NCI-H226 (cell line): Measurements from ENCODE around the gene FIGN.

Experiments
- DNase-seq: peaks from one replicate; pipeline ENCODE4 v3.0.0-alpha.2; 2015

Gene FIGN

DNA sequence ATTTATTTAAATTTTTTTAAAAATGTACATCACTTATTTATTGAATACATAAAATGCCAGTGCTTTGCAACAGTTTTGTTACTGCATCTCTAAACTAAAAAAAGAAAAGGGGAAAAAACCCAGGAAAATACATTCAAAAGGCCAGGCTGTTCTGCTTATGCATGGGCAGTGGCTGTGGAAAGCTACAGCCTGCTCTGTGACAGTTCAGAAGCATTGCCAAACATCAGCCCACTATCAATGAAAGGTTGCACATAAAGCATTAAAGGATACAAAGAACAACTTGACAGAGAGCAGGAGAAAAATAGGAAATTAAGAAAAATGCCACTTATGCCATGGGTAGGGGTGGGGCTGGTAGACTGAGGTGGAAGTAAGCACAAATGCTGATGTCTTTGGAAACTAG is 128.2 kb downstream of the FIGN start:
- no peak for DNase-seq

DNA sequence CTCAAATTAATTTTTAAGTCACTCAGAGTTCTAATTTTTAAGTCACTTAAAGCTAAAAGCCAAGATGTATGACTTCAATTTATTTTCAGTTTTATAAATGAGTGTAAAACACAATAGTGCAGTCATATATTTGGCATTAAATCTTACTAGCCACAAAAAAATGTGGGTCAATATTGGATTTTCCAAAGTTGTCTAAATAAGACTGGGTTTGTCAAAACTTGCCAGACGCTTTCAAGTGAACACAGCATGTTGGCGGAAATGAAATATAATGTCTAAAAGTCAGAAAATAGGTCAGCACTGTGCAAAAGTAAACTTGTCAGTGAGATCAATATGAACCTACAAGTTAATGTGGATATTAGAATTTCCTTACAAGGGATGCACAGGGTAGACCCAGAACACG is 128.9 kb downstream of the FIGN start:
- no peak for DNase-seq

DNA sequence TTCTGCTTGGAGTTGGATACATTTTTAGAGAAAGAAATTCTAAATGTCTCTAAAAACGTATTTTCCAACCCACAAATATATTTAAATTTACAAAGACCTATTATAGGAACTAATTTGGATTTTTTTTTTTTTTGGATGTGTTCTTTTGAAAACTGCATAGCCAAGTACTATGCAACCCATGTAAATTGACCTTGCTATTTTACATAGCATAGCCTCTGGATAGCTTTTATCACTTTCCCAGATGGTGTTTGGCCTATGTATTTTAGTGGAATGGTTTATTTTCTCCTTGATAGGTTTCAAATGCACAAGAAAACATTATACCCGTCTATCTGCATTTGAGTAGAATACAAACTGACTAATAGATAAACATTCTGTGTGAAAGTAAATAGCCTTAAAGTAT is 130.0 kb downstream of the FIGN start:
- DNase-seq = no peak

DNA sequence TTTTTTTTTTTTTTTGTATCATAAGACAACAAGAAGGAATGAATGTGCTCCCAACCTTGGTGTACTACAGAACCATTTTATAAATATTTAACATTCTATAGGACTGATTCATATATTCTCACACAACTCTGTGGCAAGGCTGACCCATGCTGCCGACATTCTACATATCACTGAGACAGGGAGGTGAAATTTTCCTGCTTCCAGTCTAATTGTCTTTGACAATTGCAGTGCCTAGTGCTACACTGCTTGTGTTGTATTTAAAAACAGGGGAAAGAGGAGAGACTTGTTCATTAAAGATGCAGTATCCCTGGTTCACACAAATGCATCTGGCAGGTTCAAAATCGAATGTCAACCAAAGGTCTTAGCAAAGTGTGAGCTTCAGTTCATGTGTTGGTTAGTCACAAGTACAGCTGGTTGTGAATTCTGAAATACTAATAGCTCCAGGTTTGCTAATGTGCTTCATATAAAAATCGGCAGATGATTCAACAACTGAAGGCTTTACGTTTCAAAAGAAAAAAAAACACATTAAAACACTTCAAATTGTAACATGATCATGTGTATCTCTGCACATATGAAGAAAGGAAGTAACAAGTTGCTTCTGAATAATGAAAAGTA is 130.8 kb downstream of the FIGN start:
- DNase-seq = peak; percentile 33

DNA sequence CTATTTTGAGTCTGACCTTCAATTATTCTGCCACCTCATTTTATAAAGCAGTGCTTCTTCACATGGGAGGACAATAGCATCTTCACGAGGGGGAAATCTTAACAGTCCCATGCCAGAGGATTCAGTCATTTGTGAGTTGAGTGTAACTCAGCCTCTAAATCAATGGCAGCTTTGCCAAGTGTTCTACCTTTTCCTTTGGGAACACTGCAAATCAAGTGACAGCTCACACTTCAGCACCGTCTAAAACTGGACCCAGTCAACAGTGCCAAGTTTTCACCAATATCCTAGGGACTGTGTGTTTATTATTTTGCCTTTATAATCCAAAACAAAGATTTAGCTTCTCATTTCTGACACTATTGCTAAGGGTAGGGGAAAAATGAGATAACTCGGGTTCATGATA is 133.6 kb downstream of the FIGN start:
- no peak for DNase-seq

DNA sequence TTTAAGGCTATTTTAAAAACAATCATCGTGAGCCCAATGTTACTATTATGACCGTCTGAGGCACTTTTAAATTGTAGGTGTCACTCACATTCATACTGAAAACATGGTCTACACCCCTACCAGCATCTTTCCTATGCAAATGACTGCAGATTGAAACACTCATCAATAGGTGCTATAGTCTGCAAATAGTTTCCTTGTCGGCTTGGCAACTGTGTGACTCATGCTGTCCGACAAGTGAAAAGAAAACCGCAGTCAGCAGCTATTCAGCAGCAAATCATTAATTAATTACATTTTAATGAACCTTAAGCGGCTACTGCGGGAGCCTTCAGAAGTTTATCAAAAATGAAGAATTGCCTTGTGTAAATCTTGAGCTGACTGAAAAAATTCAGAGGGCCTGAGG is 134.4 kb downstream of the FIGN start:
- DNase-seq = no peak

DNA sequence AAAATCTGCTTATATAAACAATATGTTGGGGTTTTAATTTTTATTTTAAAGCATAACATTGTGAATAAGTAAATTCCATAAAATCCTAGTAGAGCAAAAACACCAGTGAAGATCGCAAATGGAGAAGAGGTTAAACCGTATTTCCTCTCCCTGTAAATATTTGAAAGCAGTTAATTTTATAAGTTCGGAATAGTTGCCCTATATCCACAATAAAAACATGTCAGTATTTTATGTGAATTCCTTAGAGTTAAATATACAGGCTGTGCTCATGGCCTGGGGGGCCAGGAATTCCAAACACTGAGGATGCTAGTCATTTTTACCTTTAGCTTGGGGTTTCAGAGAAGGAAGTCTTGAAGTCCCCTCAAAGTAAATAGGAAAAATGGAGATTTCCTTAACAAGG is 135.0 kb downstream of the FIGN start:
- DNase-seq = no peak

DNA sequence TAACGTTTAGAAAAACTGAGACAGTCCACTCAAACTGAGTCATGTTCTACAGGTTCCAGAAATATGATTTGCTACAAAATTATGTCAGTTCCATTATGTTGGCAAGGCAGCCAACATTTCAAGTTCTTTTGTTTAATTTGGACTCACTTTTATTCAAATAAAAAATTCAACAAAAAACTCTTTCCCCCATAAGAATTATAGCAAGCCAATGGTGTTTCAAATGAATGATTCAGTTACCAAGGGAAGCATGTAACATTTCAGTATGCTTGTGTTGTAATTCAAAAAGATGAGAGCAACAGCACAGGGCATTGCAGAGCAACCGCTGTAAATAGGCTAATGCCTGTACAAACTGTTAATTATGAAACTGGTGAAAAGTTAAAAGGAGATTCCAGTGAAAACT is 140.8 kb downstream of the FIGN start:
- no peak for DNase-seq

DNA sequence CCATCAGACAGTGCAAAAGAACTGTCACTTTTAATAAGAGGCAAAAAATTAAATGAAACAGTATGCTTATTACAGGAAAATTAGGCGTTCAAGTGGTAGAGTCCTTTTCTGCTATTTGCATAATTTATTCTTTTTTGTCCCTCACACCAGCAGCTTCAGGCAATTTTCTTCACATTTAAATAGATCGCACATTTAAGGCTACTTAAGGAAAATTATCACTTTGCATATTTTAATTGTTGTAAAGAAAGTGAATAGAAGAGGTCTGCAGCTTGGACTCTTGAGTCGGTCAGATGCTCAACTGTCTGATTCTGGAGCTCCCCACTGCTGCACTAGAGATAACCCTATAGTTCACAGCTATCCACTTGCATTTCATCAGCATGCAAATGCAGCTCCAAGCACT is 141.3 kb downstream of the FIGN start:
- DNase-seq = no peak

DNA sequence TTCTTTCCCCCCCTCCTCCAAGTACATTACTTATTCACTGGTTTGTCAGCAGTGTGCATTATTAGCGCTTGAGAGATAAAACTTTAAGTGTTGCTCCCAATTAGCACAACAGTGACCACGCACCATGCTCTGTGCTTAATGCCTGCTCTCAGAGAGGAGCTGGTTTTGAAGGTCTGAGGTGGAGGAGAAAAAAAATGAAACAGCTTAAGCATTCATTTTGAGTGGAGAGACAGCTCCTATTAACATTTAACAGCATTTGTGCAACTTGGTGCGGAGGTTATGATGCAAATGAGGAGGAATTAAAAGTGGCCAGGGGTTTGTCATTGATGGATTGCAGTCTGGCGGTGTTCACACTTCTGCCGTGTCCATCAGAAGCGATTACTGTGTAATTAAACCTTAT is 141.8 kb downstream of the FIGN start:
- DNase-seq = no peak

DNA sequence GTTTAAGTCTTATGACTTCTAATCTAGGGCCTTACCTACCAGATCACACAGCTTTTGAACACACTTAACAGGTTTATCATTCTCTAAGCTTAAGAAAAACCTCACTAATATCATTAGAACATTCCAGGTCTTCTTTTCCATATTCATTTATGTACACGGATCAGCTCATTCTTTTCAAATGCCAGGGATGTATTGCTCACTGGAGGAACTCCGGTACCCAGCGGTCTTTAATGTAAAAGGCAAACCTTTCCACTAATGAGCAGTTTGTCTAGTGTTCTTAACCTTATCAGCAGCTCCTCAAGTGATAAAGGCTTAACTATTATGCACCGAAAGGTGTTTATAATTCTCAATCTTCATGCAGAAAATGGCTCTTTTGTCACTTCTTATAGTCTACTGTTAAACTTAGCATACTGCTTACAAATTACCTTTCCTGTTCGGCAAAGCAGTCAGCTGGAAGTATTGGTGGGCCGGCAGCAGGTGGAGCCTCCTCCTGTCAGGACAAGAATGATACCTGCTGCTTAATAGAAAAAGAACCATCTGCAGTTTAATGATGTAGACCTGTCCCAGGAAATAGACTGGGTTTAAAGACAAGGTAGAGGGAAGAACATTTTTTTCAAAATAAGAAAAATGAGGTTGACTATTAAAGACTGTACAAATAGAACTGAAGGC is 142.7 kb downstream of the FIGN start:
- no peak for DNase-seq

DNA sequence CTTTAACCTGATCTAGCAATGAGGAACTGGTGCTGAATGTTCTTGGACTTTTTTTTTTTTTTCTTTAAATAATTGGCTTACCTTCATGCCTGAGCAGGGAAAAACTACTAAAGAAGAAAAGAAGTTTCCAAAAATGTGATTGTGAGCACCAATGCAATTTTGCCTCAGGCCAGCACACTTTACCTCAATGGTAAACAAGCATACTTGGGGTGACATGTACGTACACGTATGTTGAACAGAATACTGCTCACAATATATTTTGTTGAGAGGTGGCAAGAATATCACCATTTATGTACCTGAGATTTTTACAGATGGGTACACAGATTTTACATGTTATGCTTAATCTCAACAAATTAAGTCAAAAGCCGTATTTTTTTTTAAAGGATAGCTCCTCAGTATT is 144.3 kb downstream of the FIGN start:
- no peak for DNase-seq

DNA sequence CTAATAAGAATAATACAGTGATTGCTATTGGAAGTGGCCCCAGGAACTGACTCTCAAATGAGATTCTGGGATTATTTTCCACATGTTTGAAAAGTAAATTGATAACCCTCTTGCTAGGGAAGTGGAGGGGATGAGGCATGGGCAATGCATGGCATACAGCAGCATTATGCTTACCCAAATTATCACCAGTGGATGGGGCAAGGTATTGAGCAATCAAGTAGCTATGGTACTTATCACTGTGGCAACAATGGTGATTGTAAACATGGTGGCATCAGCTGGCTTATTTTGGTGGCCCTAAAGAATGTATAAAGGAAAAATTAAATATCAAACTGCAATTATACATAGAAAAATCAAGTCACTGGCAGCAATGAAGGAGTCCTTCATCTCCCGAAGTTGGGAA is 155.1 kb downstream of the FIGN start:
- DNase-seq = no peak

DNA sequence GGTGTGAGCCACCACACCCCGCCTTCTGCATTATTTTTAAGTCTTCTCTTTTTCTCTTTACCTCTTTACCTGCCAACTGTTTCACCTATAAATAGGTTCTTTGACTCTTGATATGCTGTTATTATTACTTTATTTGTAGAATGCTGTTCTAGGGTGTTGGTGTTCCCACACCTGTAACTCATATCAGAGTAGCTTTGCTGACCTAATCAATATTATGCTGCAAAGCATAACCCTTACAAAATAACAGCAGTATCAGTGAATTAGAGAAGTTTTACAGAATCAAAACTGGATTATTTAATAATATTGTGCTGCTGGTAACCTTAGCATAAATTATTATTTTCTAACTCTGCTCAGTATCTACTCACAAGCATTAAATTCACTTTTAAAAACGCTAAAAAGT is 161.5 kb downstream of the FIGN start:
- DNase-seq = no peak

DNA sequence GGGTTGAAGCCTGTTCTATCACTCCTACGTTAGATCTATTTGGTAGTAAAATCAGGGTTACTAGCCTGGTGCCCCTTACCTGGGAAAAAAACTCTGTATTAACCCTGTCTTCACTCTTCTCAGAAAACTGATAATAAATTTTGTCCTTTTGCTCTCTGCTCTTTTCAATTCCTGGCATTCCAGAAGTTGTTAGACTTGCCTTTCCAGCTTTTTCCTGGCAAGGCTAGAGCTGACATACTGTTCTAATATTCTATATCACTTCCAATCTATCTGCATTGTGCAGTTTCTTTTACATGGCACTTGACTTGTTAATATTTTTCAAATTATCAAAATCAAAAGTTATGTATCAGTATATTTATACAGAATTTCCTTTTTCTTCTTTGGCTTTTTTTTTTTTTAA is 162.2 kb downstream of the FIGN start:
- DNase-seq = no peak

DNA sequence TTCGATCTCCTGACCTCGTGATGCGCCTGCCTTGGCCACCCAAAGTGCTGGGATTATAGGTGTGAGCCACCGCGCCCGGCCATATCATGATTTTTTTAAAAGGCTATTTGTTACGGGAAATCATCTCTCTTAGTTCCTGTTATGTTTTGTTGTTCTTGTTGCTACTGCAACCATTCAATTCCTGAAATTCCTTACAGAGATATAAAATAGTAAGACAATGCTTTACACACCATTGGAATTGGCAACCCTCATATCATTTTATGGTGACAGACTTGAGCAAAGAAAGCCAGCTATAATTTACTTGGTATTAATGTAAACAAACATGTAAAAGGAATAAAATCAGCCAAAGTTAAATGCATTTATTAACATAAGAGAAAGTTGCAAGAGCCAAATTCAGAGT is 163.0 kb downstream of the FIGN start:
- DNase-seq = no peak

DNA sequence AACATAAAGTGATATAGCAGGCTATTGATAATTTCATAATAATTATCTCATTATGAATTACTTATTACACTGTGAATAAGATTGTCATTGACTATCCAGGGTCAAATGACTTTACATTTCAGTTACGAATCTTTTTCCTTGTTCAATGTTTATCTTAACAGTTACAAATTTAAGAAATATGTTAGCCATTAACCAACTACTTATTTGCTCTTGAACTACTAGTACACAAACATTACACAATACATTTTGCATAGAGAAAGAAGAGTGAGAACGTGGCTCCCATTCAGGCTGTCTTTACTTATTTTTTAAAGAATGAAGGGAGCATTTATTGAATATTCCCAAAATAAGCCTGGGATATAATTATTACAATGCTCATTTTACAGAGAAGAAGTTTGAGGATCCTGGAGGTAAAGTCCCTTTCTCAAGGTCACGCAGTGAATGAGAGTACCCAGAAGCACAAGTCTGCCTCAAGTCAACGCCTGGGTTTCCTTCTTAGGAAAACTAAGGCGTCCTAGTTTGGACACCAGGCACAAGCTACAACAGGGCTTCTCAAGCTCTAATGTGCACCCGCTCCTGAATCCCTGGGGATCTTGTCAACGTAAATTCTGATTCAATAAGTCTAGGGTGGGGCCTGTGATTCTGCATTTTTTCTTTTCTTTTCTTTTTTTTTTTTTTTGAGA is 164.2 kb downstream of the FIGN start:
- no peak for DNase-seq

DNA sequence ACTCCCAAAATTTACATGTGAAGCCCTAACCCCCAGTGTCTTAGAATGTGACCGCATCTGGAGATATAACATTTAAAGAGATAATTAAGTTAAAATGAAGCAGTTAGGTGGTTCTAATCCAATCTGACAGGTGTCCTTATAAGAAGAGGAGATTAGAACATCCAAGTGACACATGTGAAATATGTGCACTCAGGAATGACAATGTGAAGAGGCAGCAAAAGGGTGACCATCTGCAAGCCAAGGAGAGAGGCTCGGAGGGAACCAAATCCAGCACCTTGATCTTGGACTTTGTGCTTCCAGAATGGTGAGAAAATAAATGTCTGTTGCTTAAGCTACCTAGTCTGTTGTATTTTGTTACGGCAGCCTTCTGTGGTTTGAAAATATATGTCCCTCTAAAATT is 165.4 kb downstream of the FIGN start:
- DNase-seq = no peak

DNA sequence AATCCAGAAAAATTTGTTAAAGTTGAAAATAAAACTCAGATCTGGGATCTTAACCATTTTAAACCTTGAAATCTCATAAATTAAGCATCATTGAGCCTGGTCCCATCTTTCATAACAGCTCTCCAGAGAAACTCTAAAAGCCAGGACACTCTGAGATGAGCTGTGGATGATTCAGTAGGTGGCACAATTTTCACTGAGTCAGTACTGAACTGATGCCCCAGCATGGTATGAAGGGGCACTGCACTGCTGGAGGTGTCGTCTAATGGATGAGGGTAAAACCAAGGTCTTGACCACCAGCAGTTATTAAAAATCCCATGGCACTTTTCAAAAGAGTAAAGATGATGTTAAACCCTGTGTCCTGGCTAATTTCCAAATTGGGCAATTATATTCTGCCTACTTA is 170.6 kb downstream of the FIGN start:
- DNase-seq = no peak

DNA sequence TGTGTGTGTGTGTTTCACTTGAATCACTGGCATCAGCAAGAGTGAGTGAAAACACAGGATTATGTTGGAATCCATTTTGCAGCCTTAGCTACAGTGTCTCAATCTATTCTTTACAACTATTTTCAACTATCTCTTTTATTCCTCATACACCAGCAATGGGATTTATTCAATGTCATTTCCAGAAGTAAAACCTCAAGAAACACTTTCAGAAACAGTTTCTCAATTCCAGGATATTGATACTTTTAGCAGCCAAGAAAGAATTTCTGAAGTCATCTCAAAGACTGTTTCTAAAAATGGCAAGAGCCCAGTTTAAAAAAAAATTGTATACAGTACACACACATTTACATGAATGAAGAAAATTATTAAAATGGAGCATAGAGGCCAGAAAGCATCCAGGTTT is 171.6 kb downstream of the FIGN start:
- DNase-seq = no peak

DNA sequence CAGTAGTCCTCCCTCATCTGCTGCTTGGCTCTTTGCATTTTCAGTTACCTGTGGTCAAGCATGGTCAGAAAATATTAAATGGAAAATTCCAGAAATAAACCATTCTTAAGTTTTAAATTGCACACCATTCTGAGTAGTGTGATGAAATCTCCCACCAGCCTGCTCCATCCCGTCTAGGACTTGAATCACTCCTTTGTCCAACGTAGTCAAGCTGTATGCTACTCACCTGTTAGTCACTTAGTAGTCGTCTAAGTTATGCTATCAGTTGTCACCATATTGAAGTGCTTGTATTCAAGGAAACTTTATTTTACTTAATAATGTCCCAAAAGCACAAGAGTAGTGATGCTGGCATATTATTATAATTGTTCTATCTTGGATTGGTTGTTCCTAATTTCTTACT is 172.5 kb downstream of the FIGN start:
- no peak for DNase-seq

DNA sequence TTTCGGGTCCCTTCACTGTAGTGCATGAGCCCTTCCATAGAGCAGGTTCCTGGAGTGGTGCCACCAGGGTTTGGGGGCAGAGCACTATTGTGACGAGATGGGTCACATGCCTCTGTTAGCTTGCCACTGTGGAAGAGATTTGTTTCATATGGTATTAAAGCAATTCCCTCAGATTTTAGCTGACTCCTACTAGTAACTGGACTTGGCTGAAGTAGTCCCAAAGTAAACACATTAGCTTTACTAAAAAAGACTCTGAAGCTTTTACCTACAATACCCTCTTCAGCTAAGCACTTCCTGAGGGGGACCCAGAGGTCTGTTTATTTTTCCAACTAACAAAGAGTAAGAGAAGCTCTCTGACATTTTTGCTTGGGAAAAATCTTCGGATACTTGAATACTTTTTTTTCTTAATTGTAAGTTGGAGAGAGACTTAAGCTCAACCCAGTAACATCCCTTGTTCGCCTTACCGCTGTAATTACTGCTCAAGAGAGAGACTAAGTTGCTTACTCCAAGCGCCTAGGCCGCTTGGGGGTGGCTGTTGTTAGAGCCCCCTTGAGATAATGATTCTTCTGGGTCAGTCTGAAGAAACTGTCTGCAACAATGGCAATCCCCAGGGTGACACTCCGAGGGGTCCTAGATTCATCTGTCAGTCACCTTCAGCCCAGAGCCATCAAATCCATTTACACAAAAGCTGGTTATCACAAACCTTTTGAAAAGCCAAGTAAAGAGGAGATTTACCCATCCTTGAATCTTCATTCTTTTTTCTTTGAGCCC is 177.4 kb downstream of the FIGN start:
- DNase-seq = no peak

DNA sequence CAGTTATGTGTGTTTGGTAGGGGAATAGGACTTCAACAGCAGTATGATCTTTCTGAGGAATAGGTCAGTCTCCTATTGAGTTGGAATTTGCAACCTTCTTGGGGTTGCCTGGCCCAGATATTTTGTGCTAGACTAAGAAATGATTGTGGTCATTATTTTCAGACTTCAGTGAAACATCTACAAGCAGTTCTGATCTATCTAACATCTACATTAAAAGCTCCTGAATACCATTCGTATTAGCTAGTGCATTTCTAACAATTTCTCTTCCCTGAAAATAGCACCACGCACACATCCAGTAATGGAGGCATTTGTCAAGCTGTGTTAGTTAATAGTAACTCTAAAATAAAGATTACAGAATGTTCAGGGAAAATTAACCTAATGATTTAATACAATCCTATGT is 179.3 kb downstream of the FIGN start:
- peak; percentile 64 for DNase-seq

DNA sequence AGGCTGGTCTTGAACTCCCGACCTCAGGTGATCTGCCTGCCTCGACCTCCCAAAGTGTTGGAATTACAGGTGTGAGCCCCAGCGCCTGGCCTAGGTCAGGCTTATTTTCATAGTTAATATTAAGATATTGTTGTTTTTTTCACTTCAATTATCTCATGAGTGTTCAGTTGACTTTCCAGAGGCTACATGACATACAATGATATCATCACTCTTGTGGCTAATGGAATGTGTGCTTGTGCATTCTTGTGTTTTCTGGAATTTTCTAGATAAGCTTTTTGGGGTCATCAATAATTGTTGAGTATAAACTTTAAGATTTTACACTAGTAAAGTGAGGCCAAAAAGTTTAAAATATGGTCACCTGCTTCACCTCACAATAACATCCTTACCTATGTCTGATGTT is 180.9 kb downstream of the FIGN start:
- peak; percentile 20 for DNase-seq
